HTR-8/SVneo (cell line): ENCODE measurements around the gene MACO1.
"Not testable (repeated sequence)": the region's sequence is repeated elsewhere in the genome, so short reads cannot be mapped to it uniquely, and the experiment has no call there.

Source experiments
- DNase-seq: peaks from one replicate; pipeline ENCODE4 v3.0.0; 2011; ENCODE audit warnings: low spot score, mixed read lengths; ENCODE audit not compliant: insufficient read length
- FAIRE-seq: peaks from 2 replicates; lab custom pipeline; 2011; peaks lifted over from hg19 to GRCh38; lab: Jason Lieb, UNC

Gene MACO1

GRCh38 chr1:25447547-25447946 lies 16.9 kb downstream of the MACO1 start:
- DNase-seq: no peak
- no peak for FAIRE-seq

GRCh38 chr1:25450891-25451290 lies 20.2 kb downstream of the MACO1 start:
- DNase-seq (no peak), FAIRE-seq (no peak)

- DNase-seq: no peak
These were observed 21.2 kb downstream of the MACO1 start for GRCh38 chr1:25451908-25452307.

GRCh38 chr1:25456502-25456901 lies 25.8 kb downstream of the MACO1 start:
- FAIRE-seq: no peak

More at GRCh38 chr1:25451908-25452307, 21.2 kb downstream of the MACO1 start:
- no peak for FAIRE-seq

GRCh38 chr1:25458541-25459298 lies 28.0 kb downstream of the MACO1 start:
- peak; percentile 16 for FAIRE-seq
- no peak for DNase-seq

More at GRCh38 chr1:25456502-25456901, 25.8 kb downstream of the MACO1 start:
- no peak for DNase-seq

GRCh38 chr1:25460020-25460419 lies 29.3 kb downstream of the MACO1 start:
- FAIRE-seq: no peak

GRCh38 chr1:25460816-25461215 lies 30.1 kb downstream of the MACO1 start:
- DNase-seq, FAIRE-seq: not testable (repeated sequence)

More at GRCh38 chr1:25460020-25460419, 29.3 kb downstream of the MACO1 start:
- no peak for DNase-seq

- FAIRE-seq (no peak), DNase-seq (no peak)
These were observed 31.2 kb downstream of the MACO1 start for GRCh38 chr1:25461849-25462248.

- no peak for FAIRE-seq
- DNase-seq: no peak
These were observed 32.0 kb downstream of the MACO1 start for GRCh38 chr1:25462732-25463131.

GRCh38 chr1:25467193-25467592 lies 36.5 kb downstream of the MACO1 start:
- DNase-seq: no peak
- FAIRE-seq: no peak

GRCh38 chr1:25467616-25468015 lies 36.9 kb downstream of the MACO1 start:
- no peak for DNase-seq
- FAIRE-seq: no peak

GRCh38 chr1:25468033-25468432 lies 37.3 kb downstream of the MACO1 start:
- FAIRE-seq: no peak
- no peak for DNase-seq

- FAIRE-seq: no peak
These were observed 38.5 kb downstream of the MACO1 start for GRCh38 chr1:25469177-25469576.

GRCh38 chr1:25472471-25472870 lies 41.8 kb downstream of the MACO1 start:
- FAIRE-seq (no peak), DNase-seq (no peak)

More at GRCh38 chr1:25469177-25469576, 38.5 kb downstream of the MACO1 start:
- peak; percentile 12 for DNase-seq

- no peak for FAIRE-seq
These were observed 43.0 kb downstream of the MACO1 start for GRCh38 chr1:25473653-25474225.

GRCh38 chr1:25474439-25475047 lies 43.8 kb downstream of the MACO1 start:
- DNase-seq (no peak), FAIRE-seq (no peak)

More at GRCh38 chr1:25473653-25474225, 43.0 kb downstream of the MACO1 start:
- no peak for DNase-seq

GRCh38 chr1:25476186-25477097 lies 45.7 kb downstream of the MACO1 start:
- FAIRE-seq (no peak), DNase-seq (no peak)

- FAIRE-seq (no peak), DNase-seq (no peak)
These were observed 46.8 kb downstream of the MACO1 start for GRCh38 chr1:25477448-25478034.

GRCh38 chr1:25478633-25479032 lies 47.9 kb downstream of the MACO1 start:
- FAIRE-seq (no peak), DNase-seq (no peak)

- DNase-seq (no peak), FAIRE-seq (no peak)
These were observed 50.9 kb downstream of the MACO1 start for GRCh38 chr1:25481625-25482024.
